ENCODE data around the gene ILKAP.
A peak's percentile ranks its signal among the peaks of the same experiment; 100 is the strongest.

The ILKAP gene

GRCh38 chr2:238134393-238134785 is 69.1 kb downstream of the ILKAP start:
- DNase-seq = no peak

- no peak for DNase-seq
Observed at GRCh38 chr2:238133499-238134392, 69.7 kb downstream of the ILKAP start.

GRCh38 chr2:238132463-238133450 is 70.7 kb downstream of the ILKAP start:
- DNase-seq = no peak

- no peak for DNase-seq
Observed at GRCh38 chr2:238131761-238132462, 71.6 kb downstream of the ILKAP start.

DNA sequence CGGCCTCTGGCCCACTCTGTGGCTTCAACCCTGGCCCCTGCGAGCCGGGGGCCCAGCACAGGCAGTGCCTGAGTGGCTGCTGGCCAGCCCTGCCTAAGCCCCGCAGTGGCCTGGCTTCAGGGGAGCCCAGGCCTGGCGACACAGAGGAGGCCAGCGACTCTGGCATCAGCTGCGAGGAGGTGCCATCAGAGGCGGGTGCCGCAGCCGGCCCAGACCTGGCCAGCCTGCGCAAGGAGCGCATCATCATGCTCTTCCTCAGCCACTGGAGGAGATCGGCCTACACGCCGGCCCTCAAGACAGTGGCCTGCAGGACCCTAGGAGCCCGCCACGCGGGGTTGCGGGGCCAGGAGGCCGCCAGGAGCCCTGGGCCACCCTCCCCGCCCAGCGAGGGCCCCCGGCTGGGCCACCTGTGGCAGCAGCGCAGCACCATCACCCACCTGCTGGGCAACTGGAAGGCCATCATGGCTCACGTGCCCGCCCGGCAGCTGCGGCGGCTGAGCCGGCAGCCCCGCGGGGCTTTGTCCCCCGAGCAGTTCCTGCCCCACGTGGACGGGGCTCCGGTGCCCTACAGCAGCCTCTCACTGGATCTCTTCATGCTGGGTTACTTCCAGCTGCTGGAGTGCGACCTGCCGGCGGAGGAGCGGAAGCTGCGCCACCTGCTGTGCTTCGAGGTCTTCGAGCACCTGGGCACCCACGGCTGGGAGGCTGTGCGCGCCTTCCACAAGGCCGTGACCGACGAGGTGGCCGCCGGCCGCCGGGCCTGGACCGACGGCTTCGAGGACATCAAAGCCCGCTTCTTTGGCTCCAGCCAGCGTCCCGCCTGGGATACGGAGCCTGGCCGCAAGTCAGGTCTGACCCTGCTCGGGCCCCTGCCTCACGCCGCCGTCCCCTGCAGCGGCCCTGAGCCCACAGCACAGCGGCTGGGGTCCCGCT is 72.5 kb downstream of the ILKAP start:
- DNase-seq = no peak

- DNase-seq = no peak
Observed at GRCh38 chr2:238130111-238130695, 73.3 kb downstream of the ILKAP start.

DNA sequence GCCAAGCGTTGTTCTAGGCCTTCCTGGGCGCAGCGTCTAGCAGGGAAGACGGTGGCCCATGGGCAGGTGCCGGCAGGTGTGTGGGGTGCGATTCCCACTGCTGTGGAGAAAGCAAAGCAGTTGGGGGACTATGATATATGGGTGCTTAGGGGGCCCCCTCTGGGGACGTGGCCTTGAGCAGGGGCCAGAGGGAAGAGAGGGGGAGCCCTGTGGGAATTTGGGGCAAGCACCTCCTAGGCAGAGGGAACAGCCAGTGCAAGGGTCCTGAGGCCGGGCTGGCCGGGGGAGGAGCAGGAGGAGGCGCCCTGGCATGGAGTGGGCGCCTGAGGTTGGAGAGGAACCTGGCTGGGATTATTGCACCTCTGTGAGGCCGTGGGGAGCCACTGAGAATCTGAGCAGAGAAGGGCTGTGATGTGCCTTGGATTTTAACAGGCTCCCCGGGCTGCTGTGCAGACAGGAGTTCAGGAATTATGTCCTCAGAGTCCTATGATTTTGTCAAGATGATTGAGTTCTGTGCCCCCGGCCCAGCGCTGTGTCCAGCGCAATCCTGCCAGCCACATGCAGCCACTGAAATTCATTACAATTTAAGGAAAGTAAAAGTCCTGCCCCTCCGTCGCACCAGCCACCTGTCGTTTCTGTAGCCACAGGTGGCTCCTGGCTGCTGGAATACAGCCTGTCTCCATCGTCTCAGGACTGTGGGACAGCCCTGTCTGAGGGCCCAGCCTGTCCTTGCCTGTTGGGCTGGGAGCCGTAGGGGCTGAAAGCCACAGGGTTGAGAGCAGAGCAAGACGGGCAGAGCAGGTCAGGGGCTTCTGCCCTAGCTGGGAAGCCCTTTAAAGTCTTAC is 74.1 kb downstream of the ILKAP start:
- DNase-seq = no peak

GRCh38 chr2:238128534-238129001 is 74.9 kb downstream of the ILKAP start:
- DNase-seq = no peak

GRCh38 chr2:238128061-238128440 is 75.4 kb downstream of the ILKAP start:
- no peak for DNase-seq

DNA sequence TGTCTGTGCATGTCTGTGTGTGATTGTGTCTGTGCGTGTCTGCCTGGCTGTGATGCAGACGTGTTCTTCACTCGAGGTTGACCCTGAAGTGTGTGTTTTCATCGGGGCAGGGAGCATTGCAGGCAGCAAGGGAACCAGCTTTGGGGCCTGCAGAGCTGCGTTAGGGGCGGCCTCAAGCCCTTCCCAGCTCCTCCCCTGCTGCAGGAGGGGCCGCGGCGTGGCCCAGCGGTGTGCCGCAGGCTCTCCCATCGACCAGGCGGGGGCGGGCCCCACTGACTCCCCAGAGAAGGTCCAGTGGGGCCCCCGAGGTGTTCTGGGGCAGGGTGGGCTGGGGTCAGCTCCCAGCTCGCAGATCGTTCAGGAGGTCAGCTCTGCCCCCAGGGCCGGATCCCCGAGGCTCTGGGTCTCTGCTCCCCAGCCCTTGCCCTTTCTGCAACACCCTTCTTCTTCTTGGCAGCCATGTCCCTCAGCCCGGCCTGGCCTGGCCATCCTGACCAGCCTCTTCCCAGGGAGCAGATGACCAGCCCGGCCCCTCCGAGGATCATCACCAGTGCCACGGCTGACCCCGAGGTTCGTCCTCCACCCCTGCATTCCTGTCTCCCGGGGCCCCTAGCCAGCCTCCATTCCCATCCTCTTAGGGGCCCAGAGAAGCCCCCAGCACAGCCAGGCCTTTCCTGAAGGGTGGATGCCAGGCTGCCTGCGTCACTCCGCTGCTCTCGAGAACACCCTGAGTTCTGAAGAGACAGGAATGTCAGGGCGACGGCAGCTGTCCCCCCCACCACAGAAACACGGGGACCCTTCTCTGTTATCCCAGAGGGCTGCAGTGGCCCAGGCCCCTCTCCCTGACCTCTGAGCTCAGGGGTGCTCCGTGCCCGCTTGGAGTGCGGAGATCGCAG is 76.1 kb downstream of the ILKAP start:
- DNase-seq = peak; percentile 76

DNA sequence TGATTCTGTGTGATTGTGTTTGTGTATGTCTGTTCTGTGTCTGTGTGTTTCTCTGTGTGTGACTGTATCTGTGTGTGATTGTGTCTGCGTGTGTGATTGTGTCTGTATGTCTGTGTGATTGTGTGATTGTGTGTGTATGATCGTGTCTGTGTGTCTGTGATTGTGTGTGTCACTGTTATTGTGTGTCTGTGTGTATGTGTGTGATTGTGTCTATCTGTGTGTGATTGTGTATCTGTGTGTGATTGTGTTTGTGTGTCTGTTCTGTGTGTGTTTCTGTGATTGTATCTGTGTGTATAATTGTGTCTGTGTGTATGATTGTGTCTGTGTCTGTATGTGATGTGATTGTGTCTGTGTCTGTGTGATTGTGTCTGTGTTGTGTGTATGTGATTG is 76.7 kb downstream of the ILKAP start:
- no peak for DNase-seq

- DNase-seq = no peak
Observed at GRCh38 chr2:238126338-238126737, 77.2 kb downstream of the ILKAP start.

- no peak for DNase-seq
Observed at GRCh38 chr2:238125127-238125885, 78.2 kb downstream of the ILKAP start.

DNA sequence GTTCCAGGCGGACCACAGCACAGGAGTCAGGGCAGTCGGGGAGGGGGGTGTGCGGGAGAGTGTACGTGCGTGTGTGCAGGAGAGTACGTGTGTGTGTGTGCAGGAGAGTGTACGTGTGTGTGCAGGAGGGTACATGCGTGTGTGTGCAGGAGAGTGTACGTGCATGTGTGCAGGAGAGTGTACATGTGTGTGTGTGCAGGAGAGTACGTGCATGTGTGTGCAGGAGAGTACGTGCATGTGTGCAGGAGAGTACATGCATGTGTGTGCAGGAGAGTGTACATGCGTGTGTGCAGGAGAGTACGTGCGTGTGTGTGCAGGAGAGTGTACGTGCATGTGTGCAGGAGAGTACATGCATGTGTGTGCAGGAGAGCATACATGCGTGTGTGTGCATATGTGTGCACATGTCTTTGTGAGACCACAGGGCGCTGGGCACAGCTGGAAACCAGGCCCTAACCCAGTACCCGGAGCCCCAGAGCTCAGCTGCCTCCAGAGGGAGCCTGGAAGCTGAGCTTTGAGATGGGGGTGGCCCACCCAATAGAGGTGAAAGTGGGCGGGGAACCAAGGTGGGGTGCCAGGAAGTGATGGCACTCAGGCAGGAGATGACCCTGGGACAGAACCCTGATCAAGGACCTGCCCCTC is 78.9 kb downstream of the ILKAP start:
- DNase-seq = no peak

DNA sequence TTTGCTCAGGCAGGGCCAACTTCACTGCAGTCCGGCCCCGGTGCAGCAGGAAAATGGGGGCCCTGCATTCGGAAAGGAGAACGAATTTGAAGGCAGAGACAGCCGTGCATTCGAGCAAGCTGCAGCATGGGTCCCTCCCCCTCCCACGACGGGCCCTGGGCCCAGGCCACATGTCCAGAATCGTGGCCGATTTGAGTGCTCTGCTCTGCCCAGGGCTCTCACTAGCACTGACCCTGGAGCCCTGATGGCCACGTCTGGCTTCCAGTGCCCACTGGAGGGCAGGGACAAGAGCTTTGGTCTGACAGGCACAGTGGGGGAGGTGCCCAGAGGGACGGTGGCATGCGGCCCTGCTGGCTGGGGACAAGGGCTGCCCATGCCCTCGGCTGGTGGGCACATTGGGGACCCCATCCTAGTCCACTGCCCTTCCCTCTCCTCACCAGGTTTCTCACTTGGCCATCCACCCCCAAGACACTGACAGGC is 79.5 kb downstream of the ILKAP start:
- DNase-seq = no peak

DNA sequence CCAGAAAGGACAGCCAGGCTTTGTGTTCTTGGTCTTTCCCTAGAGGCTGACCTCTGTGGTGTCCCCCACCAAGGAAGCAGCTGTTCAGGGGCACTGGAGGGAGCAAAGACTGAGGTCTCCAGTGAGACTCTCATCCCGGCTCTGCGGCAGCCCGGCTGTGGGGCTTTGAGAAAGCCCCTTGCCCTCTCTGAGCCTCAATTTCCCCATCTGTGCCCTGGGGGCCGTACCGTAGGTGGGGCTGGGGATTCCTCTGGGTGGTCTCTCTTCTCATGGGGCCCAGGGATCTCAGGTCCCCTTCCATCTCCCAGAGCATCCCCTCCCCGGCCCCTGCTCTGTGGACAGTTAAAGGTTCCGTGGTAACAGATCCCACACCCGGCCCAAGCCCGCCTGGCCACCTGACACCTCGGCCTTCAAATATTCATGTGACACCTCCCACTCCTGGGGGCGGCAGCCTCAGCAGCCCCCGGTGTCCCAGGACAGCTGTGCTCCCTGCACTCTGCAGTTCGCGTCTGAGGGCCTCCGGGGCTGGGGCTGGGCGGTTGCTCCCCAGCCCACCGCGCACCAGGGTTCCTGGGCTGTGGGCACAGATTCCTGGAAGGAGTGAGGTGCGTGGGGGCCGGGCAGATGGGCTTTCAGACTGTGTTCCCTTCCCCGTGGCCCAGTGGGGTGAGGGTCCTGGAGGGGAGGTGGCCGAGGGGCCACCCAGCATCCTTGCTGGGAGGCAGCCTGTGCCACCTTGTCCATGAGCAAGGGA is 80.1 kb downstream of the ILKAP start:
- DNase-seq = no peak
